Neural cell (in vitro differentiated cells): ENCODE measurements around the gene STX10. TPM values are rescaled to one million over a fixed set of nuclear protein-coding genes. Genes with fewer than 3 reads are reported as not detected.

ENCODE experiments used
- H2AFZ ChIP-seq: fragments of 200-600, 300-800 bp; sonication (generic), shearing (Covaris generic); 2 replicates; pipeline ENCODE4 v1.6.0; 2014; ENCODE audit warnings: low read depth, mild to moderate bottlenecking, antibody characterized with exemption, low read length, moderate library complexity
- H3F3A ChIP-seq: fragments of 200-600 bp; shearing (Covaris generic); 2 replicates; pipeline ENCODE4 v1.6.1; 2016; ENCODE audit warnings: mild to moderate bottlenecking, moderate library complexity, mixed read lengths, antibody characterized with exemption, low read length; ENCODE audit not compliant: insufficient read depth, poor library complexity, severe bottlenecking
- H3K27ac ChIP-seq: fragments of 200-600, 300-800 bp; sonication (generic), shearing (Covaris generic); 2 replicates; pipeline ENCODE4 v1.5.1; 2014; ENCODE audit warnings: mild to moderate bottlenecking, low read length, moderate library complexity
- H3K27me3 ChIP-seq: fragments of 300-800, 200-600 bp; sonication (generic), shearing (Covaris generic); 2 replicates; pipeline ENCODE4 v1.6.0; 2014; ENCODE audit warnings: mild to moderate bottlenecking, low read depth, low read length, moderate library complexity; ENCODE audit not compliant: insufficient read depth
- H3K36me3 ChIP-seq: fragments of 300-800, 200-600 bp; sonication (generic), shearing (Covaris generic); 2 replicates; pipeline ENCODE4 v1.5.1; 2014; ENCODE audit warnings: mild to moderate bottlenecking, antibody characterized with exemption, low read length, moderate library complexity; ENCODE audit not compliant: insufficient read depth
- H3K4me2 ChIP-seq: fragments of 300-800, 200-600 bp; sonication (generic), shearing (Covaris generic); 2 replicates; pipeline ENCODE4 v1.6.0; 2014; ENCODE audit warnings: mild to moderate bottlenecking, low read length
- H3K4me3 ChIP-seq: fragments of 300-800, 200-600 bp; sonication (generic), shearing (Covaris generic); 2 replicates; pipeline ENCODE4 v1.5.1; 2014; ENCODE audit warnings: mild to moderate bottlenecking, low read length, moderate library complexity
- H3K79me2 ChIP-seq: fragments of 200-600 bp; shearing (Covaris generic); replicated peaks from 2 replicates; pipeline ENCODE4 v1.6.0; 2014; ENCODE audit warnings: mild to moderate bottlenecking, low read length, moderate library complexity; ENCODE audit not compliant: insufficient read depth
- H3K9ac ChIP-seq: fragments of 300-800, 200-600 bp; sonication (generic), shearing (Covaris generic); 2 replicates; pipeline ENCODE4 v1.6.1; 2016; ENCODE audit warnings: mild to moderate bottlenecking, low read length, mixed read lengths
- H3K9me2 ChIP-seq: fragments of 200-600 bp; shearing (Covaris generic); 2 replicates; pipeline ENCODE4 v1.6.1; 2016; ENCODE audit warnings: mild to moderate bottlenecking, low read length, mixed read lengths; ENCODE audit not compliant: insufficient read depth
- H3K9me3 ChIP-seq: fragments of 200-600, 300-800 bp; sonication (generic), shearing (Covaris generic); 2 replicates; pipeline ENCODE4 v1.6.1; 2016; ENCODE audit warnings: mild to moderate bottlenecking, mixed run types, low read length, moderate library complexity, mixed read lengths
- H4K20me1 ChIP-seq: fragments of 200-600 bp; shearing (Covaris generic); 2 replicates; pipeline ENCODE4 v1.6.1; 2016; ENCODE audit warnings: mild to moderate bottlenecking, mixed run types; ENCODE audit not compliant: insufficient read depth
- CTCF ChIP-seq: fragments of 450-650 bp; IDR thresholded peaks from 2 replicates; pipeline ENCODE4 v1.5.1; 2014; ENCODE audit warnings: antibody characterized with exemption, mild to moderate bottlenecking, moderate library complexity; ENCODE audit not compliant: poor library complexity, severe bottlenecking
- EP300 ChIP-seq: fragments of 450-650 bp; conservative IDR thresholded peaks from 2 replicates; pipeline ENCODE4 v1.6.1; 2014; ENCODE audit warnings: antibody characterized with exemption, mild to moderate bottlenecking, moderate library complexity; ENCODE audit not compliant: poor library complexity, severe bottlenecking
- EZH2 ChIP-seq: fragments of 200-600, 300-800 bp; shearing (Covaris generic), sonication (generic); IDR thresholded peaks from 2 replicates; pipeline ENCODE4 v1.6.1; 2014; ENCODE audit warnings: antibody characterized with exemption, low read length, borderline replicate concordance, mild to moderate bottlenecking; ENCODE audit not compliant: insufficient read depth, poor library complexity, severe bottlenecking
- MXI1 ChIP-seq: fragments of 450-650 bp; conservative IDR thresholded peaks from 2 replicates; pipeline ENCODE4 v1.6.1; 2014; ENCODE audit warnings: antibody characterized with exemption, mild to moderate bottlenecking; ENCODE audit not compliant: poor library complexity, severe bottlenecking
- POLR2AphosphoS5 ChIP-seq: IDR thresholded peaks from 2 replicates; pipeline ENCODE4 v1.6.1; 2012
- RAD21 ChIP-seq: fragments of 450-650 bp; conservative IDR thresholded peaks from 2 replicates; pipeline ENCODE4 v1.6.1; 2014; ENCODE audit warnings: antibody characterized with exemption, mild to moderate bottlenecking, moderate library complexity
- SMC3 ChIP-seq: fragments of 450-650 bp; conservative IDR thresholded peaks from 2 replicates; pipeline ENCODE4 v1.6.1; 2014; ENCODE audit warnings: antibody characterized with exemption, mild to moderate bottlenecking, moderate library complexity; ENCODE audit not compliant: poor library complexity
- TAF1 ChIP-seq: IDR thresholded peaks from 2 replicates; pipeline ENCODE4 v1.6.1; 2012; ENCODE audit warnings: low read depth
- polyA plus RNA-seq: library from polyadenylated mRNA; depleted of rRNA; stranded (reverse); fragments of >200 nt; gene quantifications from 2 replicates; pipeline ENCODE4 v1.2.3, GENCODE V29; 2014
- TF ChIP-seq, protein P1 (sequence below): IDR thresholded peaks from 2 replicates; pipeline ENCODE4 v1.6.1; 2012; ENCODE audit warnings: borderline replicate concordance

STX10 gene
- polyA plus RNA-seq, 1 donor from 2014 or later = 157 TPM

DNA sequence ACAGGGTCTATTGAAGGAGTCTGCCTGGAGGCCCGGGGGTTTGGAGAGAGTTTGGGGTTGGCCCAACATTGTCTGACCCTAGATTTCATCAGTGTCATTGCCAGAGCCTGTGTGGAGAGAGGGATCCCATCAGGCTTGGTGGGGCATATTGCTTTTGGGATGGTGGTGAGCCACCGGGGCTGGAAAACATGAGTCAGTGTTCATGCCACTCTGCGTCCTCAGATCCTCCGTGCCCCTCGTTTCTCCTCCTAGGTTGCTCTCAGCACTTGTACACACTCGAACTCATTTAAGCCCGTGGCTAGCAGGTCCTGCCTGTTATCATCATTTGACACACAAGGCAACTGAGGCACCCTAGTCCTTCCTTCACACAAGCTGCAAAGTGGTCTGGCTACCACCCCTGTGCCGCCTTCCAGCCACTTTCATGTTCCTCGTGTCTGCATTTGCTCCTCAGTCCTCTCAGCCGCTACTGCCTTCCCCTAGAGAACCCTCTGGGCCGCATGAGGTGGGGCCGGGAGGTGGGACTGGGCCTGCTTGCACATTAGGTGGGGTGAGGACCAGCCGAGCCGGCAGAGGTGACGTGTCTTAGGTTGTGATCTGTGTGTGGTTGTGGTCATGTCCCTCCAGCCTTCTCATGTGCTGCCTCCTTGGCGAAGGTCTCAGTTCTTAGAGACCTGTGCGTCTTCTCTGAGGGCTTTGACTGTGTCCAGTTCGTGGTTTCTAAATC lies 28.5 kb downstream of the STX10 start:
- no peak overlapping the region for H3K4me2 ChIP-seq
- no peak for TF ChIP-seq SMC3
- no peak for TF ChIP-seq POLR2AphosphoS5
- no peak for TF ChIP-seq MXI1
- no peak for TF ChIP-seq RAD21
- TF ChIP-seq EZH2 = no peak
- TF ChIP-seq, protein P1, sequence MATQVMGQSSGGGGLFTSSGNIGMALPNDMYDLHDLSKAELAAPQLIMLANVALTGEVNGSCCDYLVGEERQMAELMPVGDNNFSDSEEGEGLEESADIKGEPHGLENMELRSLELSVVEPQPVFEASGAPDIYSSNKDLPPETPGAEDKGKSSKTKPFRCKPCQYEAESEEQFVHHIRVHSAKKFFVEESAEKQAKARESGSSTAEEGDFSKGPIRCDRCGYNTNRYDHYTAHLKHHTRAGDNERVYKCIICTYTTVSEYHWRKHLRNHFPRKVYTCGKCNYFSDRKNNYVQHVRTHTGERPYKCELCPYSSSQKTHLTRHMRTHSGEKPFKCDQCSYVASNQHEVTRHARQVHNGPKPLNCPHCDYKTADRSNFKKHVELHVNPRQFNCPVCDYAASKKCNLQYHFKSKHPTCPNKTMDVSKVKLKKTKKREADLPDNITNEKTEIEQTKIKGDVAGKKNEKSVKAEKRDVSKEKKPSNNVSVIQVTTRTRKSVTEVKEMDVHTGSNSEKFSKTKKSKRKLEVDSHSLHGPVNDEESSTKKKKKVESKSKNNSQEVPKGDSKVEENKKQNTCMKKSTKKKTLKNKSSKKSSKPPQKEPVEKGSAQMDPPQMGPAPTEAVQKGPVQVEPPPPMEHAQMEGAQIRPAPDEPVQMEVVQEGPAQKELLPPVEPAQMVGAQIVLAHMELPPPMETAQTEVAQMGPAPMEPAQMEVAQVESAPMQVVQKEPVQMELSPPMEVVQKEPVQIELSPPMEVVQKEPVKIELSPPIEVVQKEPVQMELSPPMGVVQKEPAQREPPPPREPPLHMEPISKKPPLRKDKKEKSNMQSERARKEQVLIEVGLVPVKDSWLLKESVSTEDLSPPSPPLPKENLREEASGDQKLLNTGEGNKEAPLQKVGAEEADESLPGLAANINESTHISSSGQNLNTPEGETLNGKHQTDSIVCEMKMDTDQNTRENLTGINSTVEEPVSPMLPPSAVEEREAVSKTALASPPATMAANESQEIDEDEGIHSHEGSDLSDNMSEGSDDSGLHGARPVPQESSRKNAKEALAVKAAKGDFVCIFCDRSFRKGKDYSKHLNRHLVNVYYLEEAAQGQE = no peak
- no peak for TF ChIP-seq CTCF
- no peak for TF ChIP-seq EP300
- no peak for TF ChIP-seq TAF1
- no peaks in the 10 kb centered on the region for H3F3A ChIP-seq
- H3K36me3 ChIP-seq = no peaks in the 10 kb centered on the region
- no peak overlapping the region for H3K27ac ChIP-seq
- no peak overlapping the region for H2AFZ ChIP-seq
- H3K9me3 ChIP-seq = no peaks in the 10 kb centered on the region
- no peak overlapping the region for H3K4me3 ChIP-seq
- no peaks in the 10 kb centered on the region for H4K20me1 ChIP-seq
- peaks cover 44% of the 10 kb centered on the region for H3K79me2 ChIP-seq
- H3K9me2 ChIP-seq = no peaks in the 10 kb centered on the region
- H3K27me3 ChIP-seq = no peaks in the 10 kb centered on the region
- no peak overlapping the region for H3K9ac ChIP-seq

- Histone ChIP-seq H3K4me2 (no peak overlapping the region), H3K9ac (no peak overlapping the region), H3F3A (no peaks in the 10 kb centered on the region), H3K9me3 (no peaks in the 10 kb centered on the region), H3K27me3 (no peaks in the 10 kb centered on the region), H4K20me1 (no peaks in the 10 kb centered on the region), H3K9me2 (no peaks in the 10 kb centered on the region), H3K4me3 (no peak overlapping the region), H2AFZ (no peak overlapping the region), H3K27ac (no peak overlapping the region), H3K79me2 (peaks cover 50% of the 10 kb centered on the region), H3K36me3 (no peaks in the 10 kb centered on the region)
- no peak for TF ChIP-seq POLR2AphosphoS5
- no peak for TF ChIP-seq CTCF
- no peak for TF ChIP-seq SMC3
- no peak for TF ChIP-seq MXI1
- TF ChIP-seq, protein P1 = no peak
- TF ChIP-seq EZH2 = no peak
- no peak for TF ChIP-seq RAD21
- TF ChIP-seq TAF1 = no peak
These were observed 29.4 kb downstream of the STX10 start for GRCh38 chr19:13120817-13121216.
